IPS-18c (cell line): Measurements from ENCODE around the gene TGOLN2.
"Not testable (repeated sequence)": the region's sequence is repeated elsewhere in the genome, so short reads cannot be mapped to it uniquely, and the experiment has no call there.

Source experiments
- H3K4me3 ChIP-seq: 2 replicates; pipeline ENCODE4 v1.7.0; 2013; ENCODE audit warnings: low read depth, mild to moderate bottlenecking, low read length, moderate library complexity; ENCODE audit not compliant: insufficient read depth
- H3K9me3 ChIP-seq: one replicate; pipeline ENCODE4 v1.6.1; 2013; ENCODE audit warnings: mild to moderate bottlenecking, low read length, moderate library complexity; ENCODE audit not compliant: control insufficient read depth, insufficient read depth

TGOLN2 gene

GRCh38 chr2:85319796-85320195 lies 8.0 kb downstream of the TGOLN2 start:
- Histone ChIP-seq H3K9me3 (no peaks in the 10 kb centered on the region), H3K4me3 (no peak overlapping the region)

- H3K4me3 ChIP-seq: no peak overlapping the region
- no peaks in the 10 kb centered on the region for H3K9me3 ChIP-seq
Measured at GRCh38 chr2:85318222-85319074, 9.3 kb downstream of the TGOLN2 start.

DNA sequence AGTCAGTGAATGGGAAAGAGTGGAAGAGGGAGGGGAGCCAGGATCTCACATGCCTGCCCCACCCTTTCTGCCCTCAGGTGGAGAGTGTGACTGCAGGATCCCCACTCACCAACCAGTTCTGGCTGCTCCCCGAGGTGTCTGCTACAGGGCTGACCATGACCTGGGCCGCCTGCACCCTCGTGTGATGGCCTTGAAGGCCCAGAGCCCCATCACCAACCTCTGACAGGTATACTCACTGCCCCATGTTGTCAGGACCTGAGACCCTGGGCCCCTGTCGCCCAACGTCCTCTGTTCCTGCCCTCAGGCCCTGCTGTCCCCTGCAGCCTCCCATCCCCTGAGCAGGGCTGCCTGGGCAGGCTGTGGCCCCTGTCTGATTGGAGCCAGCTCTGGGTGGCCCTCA lies 11.9 kb downstream of the TGOLN2 start:
- not testable (repeated sequence) for H3K4me3 ChIP-seq, H3K9me3 ChIP-seq

- no peak overlapping the region for H3K4me3 ChIP-seq
Measured at GRCh38 chr2:85314884-85315242, 12.9 kb downstream of the TGOLN2 start.

GRCh38 chr2:85312404-85312803 lies 15.4 kb downstream of the TGOLN2 start:
- H3K4me3 ChIP-seq: no peak overlapping the region
- peaks cover 2% of the 10 kb centered on the region for H3K9me3 ChIP-seq

More at GRCh38 chr2:85314884-85315242, 12.9 kb downstream of the TGOLN2 start:
- H3K9me3 ChIP-seq: no peaks in the 10 kb centered on the region

- Histone ChIP-seq H3K9me3 (peaks cover 2% of the 10 kb centered on the region), H3K4me3 (no peak overlapping the region)
Measured at GRCh38 chr2:85310330-85310729, 17.5 kb downstream of the TGOLN2 start.

DNA sequence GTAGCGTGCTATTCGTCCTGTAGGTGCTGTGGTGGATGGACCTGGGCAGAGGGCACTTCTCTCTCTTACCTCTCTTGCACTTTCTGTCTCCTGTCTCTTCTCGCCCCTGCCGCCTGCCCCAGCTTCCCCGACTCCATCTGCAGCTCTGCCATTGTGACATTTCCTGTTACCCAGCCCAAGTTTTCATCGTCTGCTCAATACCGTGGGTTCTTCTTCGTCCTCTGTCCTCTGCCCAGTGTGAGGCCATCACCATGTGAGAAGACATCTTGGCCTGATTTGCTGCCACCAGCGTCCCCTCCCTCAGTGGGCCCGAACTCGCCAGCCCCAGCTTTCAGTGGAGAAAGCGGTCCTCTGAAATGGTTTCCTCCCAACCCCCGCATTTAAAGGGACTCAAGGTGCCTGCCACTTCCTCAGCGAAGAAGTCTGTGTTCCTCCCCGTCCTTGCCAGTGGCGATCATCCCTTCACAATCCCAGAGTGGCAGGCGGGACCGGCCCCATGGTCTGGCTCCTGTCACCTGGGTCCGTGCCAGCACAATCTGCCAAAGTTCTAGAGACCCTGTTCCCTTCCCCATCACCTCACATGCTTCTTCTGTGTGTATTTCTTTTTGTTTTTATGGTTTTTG lies 18.0 kb downstream of the TGOLN2 start:
- H3K9me3 ChIP-seq: peaks cover 2% of the 10 kb centered on the region
- H3K4me3 ChIP-seq: no peak overlapping the region

GRCh38 chr2:85308896-85309555 lies 18.8 kb downstream of the TGOLN2 start:
- no peak overlapping the region for H3K4me3 ChIP-seq
- H3K9me3 ChIP-seq: peaks cover 4% of the 10 kb centered on the region

DNA sequence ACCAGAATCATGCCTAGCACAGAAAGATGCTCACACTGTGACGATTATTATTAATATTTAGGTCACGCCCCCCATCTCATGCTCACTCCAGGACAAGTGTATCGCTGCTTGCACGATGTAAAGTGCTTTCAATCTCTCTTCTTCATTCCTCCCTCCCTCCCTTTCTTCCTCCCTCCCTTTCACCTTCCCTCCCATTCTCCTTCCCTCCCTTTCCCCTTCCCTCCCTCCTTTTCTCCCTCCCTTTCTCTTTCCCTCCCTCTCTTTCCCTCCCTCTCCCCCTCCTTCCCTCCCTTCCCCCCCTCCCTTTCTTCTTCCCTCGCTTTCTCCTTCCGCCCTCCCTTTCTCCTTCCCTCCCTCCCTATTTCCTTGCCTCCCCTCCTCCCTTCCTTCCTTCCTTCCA lies 19.6 kb downstream of the TGOLN2 start:
- H3K9me3 ChIP-seq: peaks cover 4% of the 10 kb centered on the region
- H3K4me3 ChIP-seq: no peak overlapping the region

- H3K4me3 ChIP-seq: no peak overlapping the region
- peaks cover 4% of the 10 kb centered on the region for H3K9me3 ChIP-seq
Measured at GRCh38 chr2:85307527-85307897, 20.3 kb downstream of the TGOLN2 start.

GRCh38 chr2:85303780-85304531 lies 23.8 kb downstream of the TGOLN2 start:
- no peak overlapping the region for H3K4me3 ChIP-seq
- H3K9me3 ChIP-seq: peaks cover 4% of the 10 kb centered on the region

GRCh38 chr2:85302121-85302520 lies 25.7 kb downstream of the TGOLN2 start:
- no peak overlapping the region for H3K4me3 ChIP-seq
- peaks cover 2% of the 10 kb centered on the region for H3K9me3 ChIP-seq

DNA sequence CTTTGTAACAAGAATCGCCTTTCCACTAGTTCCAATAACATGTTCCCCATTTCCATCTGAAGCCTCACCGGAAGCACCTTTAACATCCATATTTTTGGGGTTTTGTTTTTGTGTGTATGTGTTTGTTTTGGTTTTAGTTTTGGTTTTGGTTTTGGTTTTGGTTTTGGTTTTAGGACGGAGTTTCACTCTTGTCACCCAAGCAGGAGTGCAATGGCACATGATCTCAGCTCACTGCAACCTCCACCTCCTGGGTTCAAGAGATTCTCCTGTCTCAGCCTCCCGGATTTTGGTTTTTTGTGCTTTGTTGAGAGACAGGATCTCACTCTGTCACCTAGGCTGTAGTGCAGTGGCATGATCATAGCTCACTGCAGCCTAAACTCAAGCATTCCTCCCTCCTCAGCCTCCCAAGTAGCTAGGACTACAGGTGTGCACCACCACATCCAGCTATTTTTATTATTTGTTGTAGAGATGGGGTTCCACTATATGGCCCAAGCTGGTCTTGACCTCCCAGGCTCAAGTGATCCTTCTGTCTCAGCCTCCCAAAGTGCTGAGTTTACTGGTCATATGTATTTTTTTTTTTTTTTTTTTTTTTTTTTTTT lies 36.3 kb downstream of the TGOLN2 start:
- H3K4me3 ChIP-seq: no peak overlapping the region
- H3K9me3 ChIP-seq: no peaks in the 10 kb centered on the region

- no peak overlapping the region for H3K4me3 ChIP-seq
- no peaks in the 10 kb centered on the region for H3K9me3 ChIP-seq
Measured at GRCh38 chr2:85288244-85288725, 39.5 kb downstream of the TGOLN2 start.

DNA sequence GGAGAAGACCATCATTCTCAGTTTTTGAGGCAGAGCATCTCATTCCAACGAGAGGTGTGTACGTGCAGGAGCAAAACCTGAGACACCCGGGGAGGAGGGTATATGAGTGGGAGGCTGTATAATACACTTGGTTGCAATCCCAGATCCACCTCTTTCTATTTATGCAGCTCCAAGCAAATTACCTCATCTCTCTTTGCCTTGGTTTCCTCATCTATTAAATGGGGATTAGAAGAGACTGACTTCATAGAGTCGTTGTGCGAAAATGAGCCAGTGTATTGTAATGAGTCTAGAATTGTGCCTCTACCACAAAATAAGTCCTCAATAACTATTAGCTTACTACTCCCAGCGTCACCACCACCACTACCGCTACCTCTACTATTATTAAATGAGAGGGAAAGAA lies 40.1 kb downstream of the TGOLN2 start:
- H3K9me3 ChIP-seq: no peaks in the 10 kb centered on the region
- H3K4me3 ChIP-seq: no peak overlapping the region

DNA sequence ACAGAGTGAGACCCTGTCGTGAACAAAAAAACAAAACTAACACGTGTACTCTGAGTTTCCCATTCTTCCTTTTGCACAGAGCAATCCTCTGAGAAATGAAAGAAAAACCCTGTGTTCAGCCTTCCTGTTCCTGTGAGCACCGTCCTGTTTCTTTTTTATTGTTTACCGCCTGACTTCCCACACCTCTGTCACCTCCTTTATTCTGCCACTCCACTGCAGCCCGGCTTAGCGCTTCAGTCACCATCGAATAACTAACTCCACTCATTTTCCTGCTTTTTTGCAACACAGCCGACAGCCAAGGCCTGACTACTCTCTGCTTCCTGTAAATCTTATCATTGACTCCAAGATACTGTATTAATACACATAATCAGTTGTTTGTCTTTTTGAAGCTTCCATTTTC lies 40.9 kb downstream of the TGOLN2 start:
- Histone ChIP-seq H3K9me3 (no peaks in the 10 kb centered on the region), H3K4me3 (no peak overlapping the region)

DNA sequence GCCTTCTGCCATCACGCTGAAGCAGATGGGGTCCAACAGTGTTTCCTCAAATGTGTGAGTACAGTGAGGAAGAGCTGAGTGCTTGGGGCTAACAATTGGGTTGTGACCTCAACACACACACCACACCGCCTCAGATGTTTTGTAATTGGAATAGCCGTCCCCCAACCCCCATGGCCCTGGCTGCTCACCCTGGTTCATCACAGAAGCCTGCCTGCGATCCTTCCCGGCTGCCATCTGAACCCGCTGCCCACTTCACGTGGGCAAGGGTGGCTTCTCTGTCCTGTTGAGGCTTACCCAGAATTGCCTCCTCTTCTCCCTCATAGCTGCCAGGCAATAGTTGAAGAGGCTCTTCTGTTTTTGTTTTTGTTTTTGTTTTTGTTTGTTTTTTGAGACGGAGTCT lies 44.1 kb downstream of the TGOLN2 start:
- Histone ChIP-seq H3K4me3 (no peak overlapping the region), H3K9me3 (no peaks in the 10 kb centered on the region)
